ENCODE data around the gene CLCN7. TPM values are rescaled to one million over a fixed set of nuclear protein-coding genes. Genes with fewer than 3 reads are reported as not detected.
"Not testable (repeated sequence)": the region's sequence is repeated elsewhere in the genome, so short reads cannot be mapped to it uniquely, and the experiment has no call there.

Gene CLCN7
- total RNA-seq, 2 experiments from 2014 or later: 31.7 to 34.5 TPM

- peaks cover 16% of the 10 kb centered on the region for H3K4me1 Mint-ChIP-seq (ENCODE audit: low read depth)
- peaks cover 8% of the 10 kb centered on the region for H3K36me3 Mint-ChIP-seq (ENCODE audit: low read depth)
- H3K4me3 Mint-ChIP-seq: no peak overlapping the region
- CTCF ChIA-PET: interaction anchor here (0.6 to 0.7 kb wide), 2 partner anchors 44 to 734 kb away, joined by 5 read pairs; no protein-coding TSS in a partner anchor
- no peaks in the 10 kb centered on the region for H3K9me3 Mint-ChIP-seq
- H3K27me3 Mint-ChIP-seq (ENCODE audit: low read depth): no peaks in the 10 kb centered on the region
- intact Hi-C loops (cut with micrococcal nuclease): loop anchor here (10.0 kb wide), 1 partner anchor 123 kb away; the partner anchor contains the start of genes CRAMP1 and IFT140
- H3K27ac Mint-ChIP-seq: no peak overlapping the region
- DNase-seq: no peak
Measured at GRCh38 chr16:1491327-1491726, 16.5 kb upstream of the CLCN7 start.

GRCh38 chr16:1489077-1489476, 14.2 kb upstream of the CLCN7 start:
- intact Hi-C loops (cut with micrococcal nuclease): no loop called here
- DNase-seq: no peak
- Mint-ChIP-seq H3K27ac (no peak overlapping the region), H3K4me3 (no peak overlapping the region), H3K27me3 (ENCODE audit: low read depth) (no peaks in the 10 kb centered on the region), H3K36me3 (ENCODE audit: low read depth) (peaks cover 2% of the 10 kb centered on the region), H3K4me1 (ENCODE audit: low read depth) (peaks cover 8% of the 10 kb centered on the region), H3K9me3 (no peaks in the 10 kb centered on the region)
- CTCF ChIA-PET: no interaction called here

- intact Hi-C loops (cut with micrococcal nuclease): no loop called here
- no peaks in the 10 kb centered on the region for H3K27me3 Mint-ChIP-seq (ENCODE audit: low read depth)
- peaks cover 6% of the 10 kb centered on the region for H3K4me1 Mint-ChIP-seq (ENCODE audit: low read depth)
- no peak within 1 kb of the TSS for H3K4me3 Mint-ChIP-seq
- DNase-seq: no peak
- no peaks in the 10 kb centered on the region for H3K36me3 Mint-ChIP-seq (ENCODE audit: low read depth)
- CTCF ChIA-PET: no interaction called here
- H3K9me3 Mint-ChIP-seq: no peaks in the 10 kb centered on the region
- H3K27ac Mint-ChIP-seq: no peak within 1 kb of the TSS
Measured at GRCh38 chr16:1488619-1489018, 13.8 kb upstream of the CLCN7 start, which contains the start of gene PTX4. Gene PTX4 (minus strand): TSS chr16:1488944. CDS start chr16:1488909, 35 bp downstream.

GRCh38 chr16:1488054-1488601, 13.3 kb upstream of the CLCN7 start:
- no peak for DNase-seq
- Mint-ChIP-seq H3K9me3 (no peaks in the 10 kb centered on the region), H3K36me3 (ENCODE audit: low read depth) (no peaks in the 10 kb centered on the region), H3K4me3 (no peak overlapping the region), H3K27ac (no peak overlapping the region), H3K4me1 (ENCODE audit: low read depth) (peaks cover 6% of the 10 kb centered on the region), H3K27me3 (ENCODE audit: low read depth) (no peaks in the 10 kb centered on the region)
- intact Hi-C loops (cut with micrococcal nuclease): no loop called here
- CTCF ChIA-PET: no interaction called here

GRCh38 chr16:1487395-1488053, 12.7 kb upstream of the CLCN7 start:
- DNase-seq: no peak
- Mint-ChIP-seq H3K36me3 (ENCODE audit: low read depth) (no peaks in the 10 kb centered on the region), H3K9me3 (no peaks in the 10 kb centered on the region), H3K4me1 (ENCODE audit: low read depth) (peaks cover 3% of the 10 kb centered on the region), H3K27ac (no peak overlapping the region), H3K4me3 (no peak overlapping the region), H3K27me3 (ENCODE audit: low read depth) (no peaks in the 10 kb centered on the region)
- CTCF ChIA-PET: no interaction called here
- intact Hi-C loops (cut with micrococcal nuclease): no loop called here

GRCh38 chr16:1486551-1487390, 11.9 kb upstream of the CLCN7 start:
- intact Hi-C loops (cut with micrococcal nuclease): no loop called here
- DNase-seq: no peak
- no peaks in the 10 kb centered on the region for H3K4me1 Mint-ChIP-seq (ENCODE audit: low read depth)
- CTCF ChIA-PET: no interaction called here
- H3K27me3 Mint-ChIP-seq (ENCODE audit: low read depth): no peaks in the 10 kb centered on the region
- H3K36me3 Mint-ChIP-seq (ENCODE audit: low read depth): no peaks in the 10 kb centered on the region
- H3K9me3 Mint-ChIP-seq: no peaks in the 10 kb centered on the region
- H3K27ac Mint-ChIP-seq: no peak overlapping the region
- H3K4me3 Mint-ChIP-seq: no peak overlapping the region

GRCh38 chr16:1485847-1486496, 11.1 kb upstream of the CLCN7 start:
- no peaks in the 10 kb centered on the region for H3K27me3 Mint-ChIP-seq (ENCODE audit: low read depth)
- no peaks in the 10 kb centered on the region for H3K36me3 Mint-ChIP-seq (ENCODE audit: low read depth)
- DNase-seq: no peak
- no peak overlapping the region for H3K4me3 Mint-ChIP-seq
- intact Hi-C loops (cut with micrococcal nuclease): no loop called here
- H3K9me3 Mint-ChIP-seq: no peaks in the 10 kb centered on the region
- no peak overlapping the region for H3K27ac Mint-ChIP-seq
- no peaks in the 10 kb centered on the region for H3K4me1 Mint-ChIP-seq (ENCODE audit: low read depth)
- CTCF ChIA-PET: no interaction called here

- intact Hi-C loops (cut with micrococcal nuclease): no loop called here
- Mint-ChIP-seq H3K9me3 (peaks cover 3% of the 10 kb centered on the region), H3K27ac (no peak overlapping the region)
Measured at GRCh38 chr16:1481906-1482835, 7.3 kb upstream of the CLCN7 start.

GRCh38 chr16:1478937-1479336, 4.1 kb upstream of the CLCN7 start:
- CTCF ChIA-PET; H3K4me1 Mint-ChIP-seq (ENCODE audit: low read depth); DNase-seq; H3K27me3 Mint-ChIP-seq (ENCODE audit: low read depth); H3K9me3 Mint-ChIP-seq; H3K4me3 Mint-ChIP-seq; H3K27ac Mint-ChIP-seq; H3K36me3 Mint-ChIP-seq (ENCODE audit: low read depth): not testable (repeated sequence)
- intact Hi-C loops (cut with micrococcal nuclease): loop anchor here (5.0 kb wide), 1 partner anchor 228 kb away; the partner anchor contains the start of gene MAPK8IP3

More at GRCh38 chr16:1481906-1482835, 7.3 kb upstream of the CLCN7 start:
- CTCF ChIA-PET: no interaction called here
- Mint-ChIP-seq H3K4me3 (no peak overlapping the region), H3K36me3 (ENCODE audit: low read depth) (no peaks in the 10 kb centered on the region), H3K27me3 (ENCODE audit: low read depth) (no peaks in the 10 kb centered on the region), H3K4me1 (ENCODE audit: low read depth) (no peaks in the 10 kb centered on the region)
- no peak for DNase-seq

GRCh38 chr16:1477033-1477432, 2.2 kb upstream of the CLCN7 start:
- CTCF ChIA-PET: no interaction called here
- H3K27me3 Mint-ChIP-seq (ENCODE audit: low read depth): no peaks in the 10 kb centered on the region
- peaks cover 20% of the 10 kb centered on the region for H3K4me1 Mint-ChIP-seq (ENCODE audit: low read depth)
- peaks cover 3% of the 10 kb centered on the region for H3K9me3 Mint-ChIP-seq
- no peak overlapping the region for H3K4me3 Mint-ChIP-seq
- H3K36me3 Mint-ChIP-seq (ENCODE audit: low read depth): peaks cover 1% of the 10 kb centered on the region
- no peak for DNase-seq
- intact Hi-C loops (cut with micrococcal nuclease): loop anchor here (5.0 kb wide), 1 partner anchor 230 kb away; the partner anchor contains the start of gene MAPK8IP3
- no peak overlapping the region for H3K27ac Mint-ChIP-seq

- H3K4me3 Mint-ChIP-seq: peak overlapping the region; percentile 85
- DNase-seq: no peak
- intact Hi-C loops (cut with micrococcal nuclease): loop anchor here (1.0 to 5.0 kb wide), 3 partner anchors 18 to 232 kb away; partner anchors contain the start of genes MAPK8IP3 and TELO2
- peaks cover 3% of the 10 kb centered on the region for H3K9me3 Mint-ChIP-seq
- H3K27ac Mint-ChIP-seq: peak overlapping the region; percentile 82
- peaks cover 33% of the 10 kb centered on the region for H3K4me1 Mint-ChIP-seq (ENCODE audit: low read depth)
- H3K27me3 Mint-ChIP-seq (ENCODE audit: low read depth): no peaks in the 10 kb centered on the region
- H3K36me3 Mint-ChIP-seq (ENCODE audit: low read depth): peaks cover 1% of the 10 kb centered on the region
- CTCF ChIA-PET: no interaction called here
Measured at GRCh38 chr16:1475552-1476114, 805 bp upstream of the CLCN7 start.
